Right cardiac atrium (tissue), 5 donors: ENCODE results near the gene ARHGAP8. TPM values are rescaled to one million over a fixed set of nuclear protein-coding genes. Genes with fewer than 3 reads are reported as not detected.

Experiments used
- ATAC-seq, 2 donors: fragments of 200-7000 bp; cut with Tn5 transposase; one replicate each; pipeline versions ENCODE4 v1.8.0 to v1.9.1; 2020; ENCODE audit warnings: moderate library complexity in 2 of 2, mild to moderate bottlenecking in 1 of 2
- DNase-seq, 3 donors: peaks; one replicate each; pipeline ENCODE4 v3.0.0-alpha.2; 2020
- H3K27ac ChIP-seq: one replicate; pipeline ENCODE4 v1.5.1; 2013; ENCODE audit warnings: mild to moderate bottlenecking, low read length, control low read depth, moderate library complexity
- H3K27me3 ChIP-seq: one replicate; pipeline ENCODE4 v1.6.1; 2013; ENCODE audit not compliant: control insufficient read depth, insufficient read depth
- H3K4me1 ChIP-seq: one replicate; pipeline ENCODE4 v1.6.1; 2013; ENCODE audit warnings: low read length; ENCODE audit not compliant: control insufficient read depth, insufficient read depth
- H3K4me3 ChIP-seq: one replicate; pipeline ENCODE4 v1.5.1; 2013; ENCODE audit warnings: low read length, control low read depth
- H3K9me3 ChIP-seq: one replicate; pipeline ENCODE4 v1.6.1; 2013; ENCODE audit warnings: low read length; ENCODE audit not compliant: control insufficient read depth
- WGBS: extraction: QIAGEN DNeasy Blood & Tissue Kit; methylation state at CpG from one replicate; pipeline ENCODE4 v1.1.7; 2013; 5-methylcytosine and 5-hydroxymethylcytosine counted together
- intact Hi-C, 4 donors: fragments of 100-400 bp; cut with DNase I; formaldehyde crosslinking; loops; one replicate each; pipeline versions ENCODE4 v1.11.0 to v1.14.0; 2022 to 2023
- polyA plus RNA-seq: library from polyadenylated mRNA; stranded (reverse); fragments of 200-250 nt; gene quantifications from one replicate; pipeline ENCODE4 v1.2.3, GENCODE V29; 2013
- total RNA-seq, 4 donors: library from RNA; stranded (reverse); fragmentation: NEBNext Ultra II Directional; extraction: Animal tissue kit (Norgen Biotek cat#: 25700); gene quantifications; one replicate each; pipeline ENCODE4 v1.2.1, GENCODE V29; 2021
- donor health status: healthy with polysubstance abuse.
- donor health status: DM: no; HTN: yes; CAD: no.
- donor health status: DM: no; HTN: no; CAD: no.
- donor health status: DM: no; HTN: yes; CAD: no; lungs with severe emphysema.
- donor health status: DM: yes; HTN: yes; CAD: no.

ARHGAP8 gene
- total and polyA plus RNA-seq, 5 donors = 0.02 to 1.9 (median 0.66) TPM

DNA sequence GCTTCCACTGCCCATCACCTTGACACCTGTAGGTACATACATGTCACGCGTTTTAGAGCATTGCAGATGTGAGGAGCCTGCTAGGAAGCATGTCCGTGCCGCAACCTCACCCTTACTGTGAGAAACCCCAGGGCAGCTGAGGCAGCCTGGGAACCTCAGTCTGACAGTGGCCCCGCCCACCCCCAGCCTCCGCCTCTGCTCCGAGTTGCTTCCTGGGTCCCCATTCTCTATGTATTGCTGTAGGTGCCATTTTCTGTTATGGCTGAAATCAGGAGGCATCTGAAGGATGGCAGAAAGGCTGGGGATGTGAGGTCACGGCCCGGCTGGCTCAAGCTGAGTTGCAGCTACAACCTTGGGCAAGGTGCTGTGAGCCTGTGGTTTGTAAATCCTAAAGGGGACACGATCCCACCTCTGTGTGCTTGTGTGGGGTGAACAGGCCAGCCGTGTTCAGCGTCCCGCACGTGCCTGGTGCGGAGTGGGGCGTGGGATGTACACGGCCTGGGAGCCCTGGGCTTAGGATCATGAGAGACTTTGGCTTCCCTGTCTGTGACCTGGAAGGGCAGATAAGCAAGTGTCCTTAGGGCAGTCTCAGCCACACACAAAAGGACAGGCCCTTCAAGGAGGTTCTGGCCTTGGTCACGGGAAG is 154.7 kb downstream of the ARHGAP8 start:
- ATAC-seq = peak in 1 of 2 donors; percentile 20
- H3K27ac ChIP-seq = no peak overlapping the region
- WGBS = 91% methylated on average over 18 of the region's 18 CpGs
- intact Hi-C loops = no loop called here
- no peaks in the 10 kb centered on the region for H3K9me3 ChIP-seq
- no peak for DNase-seq
- no peaks in the 10 kb centered on the region for H3K27me3 ChIP-seq
- no peak overlapping the region for H3K4me3 ChIP-seq
- H3K4me1 ChIP-seq = no peaks in the 10 kb centered on the region

DNA sequence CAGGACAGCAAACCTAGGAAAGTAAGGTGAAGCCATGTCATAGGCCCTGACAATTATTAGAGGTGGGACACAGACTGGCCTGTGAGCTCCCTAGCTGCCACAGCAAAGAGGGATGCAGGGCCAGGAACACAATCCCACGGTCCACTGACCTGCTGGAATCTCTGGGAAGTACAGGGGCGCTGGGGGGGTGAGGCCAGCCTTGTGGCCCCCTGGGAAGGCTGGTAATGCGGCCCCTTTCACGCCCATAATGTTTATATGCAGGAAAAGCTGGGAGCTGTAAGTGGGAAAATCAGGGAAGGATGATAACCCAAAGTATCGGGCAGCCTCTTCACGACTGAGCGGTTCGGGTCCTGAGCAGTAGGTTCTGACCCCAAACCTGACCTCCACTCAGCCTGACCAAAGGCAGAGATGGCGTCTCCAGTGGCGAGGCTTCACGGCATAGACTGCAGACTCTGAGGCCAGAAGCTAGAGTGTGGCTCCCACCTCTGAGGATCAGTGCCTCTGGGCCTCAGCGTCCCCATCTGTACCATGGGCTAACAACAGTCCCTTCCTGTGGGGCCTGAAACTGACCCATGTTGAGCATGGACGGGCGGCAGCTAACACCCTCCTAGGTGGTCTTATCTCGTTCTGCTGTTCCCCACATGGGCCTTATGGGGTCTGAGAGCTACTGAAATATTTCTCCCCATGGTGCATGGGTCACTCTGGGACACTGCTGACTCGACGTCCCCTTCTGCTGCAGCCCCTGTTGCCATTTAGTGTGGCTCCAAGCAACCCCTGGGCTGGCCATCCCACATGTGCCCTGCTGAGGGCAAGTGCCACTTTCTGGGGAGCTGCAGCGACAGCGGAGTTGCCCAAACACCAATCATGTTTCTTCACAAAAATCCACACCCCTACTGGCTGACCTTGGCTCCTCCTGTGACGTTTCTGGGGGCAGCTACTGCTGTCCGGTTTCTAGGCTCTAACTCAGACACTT is 155.7 kb downstream of the ARHGAP8 start:
- Histone ChIP-seq H3K9me3 (no peaks in the 10 kb centered on the region), H3K27me3 (no peaks in the 10 kb centered on the region), H3K4me1 (no peaks in the 10 kb centered on the region), H3K27ac (no peak overlapping the region), H3K4me3 (no peak overlapping the region)
- WGBS = 89% methylated on average over 21 of the region's 21 CpGs
- DNase-seq = no peak
- no peak for ATAC-seq
- intact Hi-C loops = no loop called here

DNA sequence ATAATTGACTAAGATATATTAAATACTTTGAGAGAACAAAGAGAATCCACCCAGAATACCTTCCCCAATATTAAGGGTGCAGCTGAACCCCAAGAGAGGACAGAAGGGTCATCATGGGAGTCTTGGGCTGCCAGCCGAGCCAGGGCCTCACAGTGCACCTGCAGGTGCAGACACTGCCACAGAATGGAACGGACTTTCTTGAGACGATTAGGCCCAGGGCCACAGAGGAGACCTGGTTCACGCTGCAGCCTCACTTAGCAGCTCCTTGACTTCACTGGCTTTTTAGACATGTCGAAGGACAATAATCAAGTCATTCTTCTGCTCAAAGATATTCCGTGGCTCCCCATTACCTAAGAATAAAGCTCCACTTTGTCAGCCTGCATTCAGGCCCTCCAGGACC is 156.9 kb downstream of the ARHGAP8 start:
- no peak overlapping the region for H3K4me3 ChIP-seq
- H3K4me1 ChIP-seq = no peaks in the 10 kb centered on the region
- intact Hi-C loops = no loop called here
- 88% methylated on average over 6 of the region's 6 CpGs for WGBS
- DNase-seq (no peak), ATAC-seq (no peak)
- H3K27me3 ChIP-seq = no peaks in the 10 kb centered on the region
- no peaks in the 10 kb centered on the region for H3K9me3 ChIP-seq
- H3K27ac ChIP-seq = no peak overlapping the region

Other genes with a start within 250 kb of the ARHGAP8 start
- gene PRR5, start 50.4 kb upstream of the ARHGAP8 start, total RNA-seq = 10 to 100 TPM in 1 of 4 donors, 1 to 10 TPM in 3; 6.9 to 10.9 (median 9.5) TPM
- 6.1 TPM for gene PRR5, start 50.4 kb upstream of the ARHGAP8 start, polyA plus RNA-seq